HL-60 (cell line): Measurements from ENCODE around the gene LDB3.

Experiments
- CTCF ChIP-seq: IDR thresholded peaks from one replicate; pipeline ENCODE4 v1.5.1; 2011; ENCODE audit warnings: low read length, control low read depth, inconsistent platforms; ENCODE audit not compliant: insufficient read depth
- POLR2AphosphoS5 ChIP-seq: IDR thresholded peaks from 2 replicates; pipeline ENCODE4 v1.6.1; 2012; ENCODE audit warnings: low read depth
- REST ChIP-seq: IDR thresholded peaks from 2 replicates; pipeline ENCODE4 v1.6.1; 2012; ENCODE audit warnings: low read depth; ENCODE audit not compliant: insufficient replicate concordance

- TF ChIP-seq CTCF (no peak), POLR2AphosphoS5 (no peak), REST (no peak)
Observed at GRCh38 chr10:86692664-86693063, 24.4 kb downstream of the LDB3 start.
